HEK293 (cell line): Measurements from ENCODE around the gene SNX21.

Experiments used
- CTCF ChIA-PET: fragments of 350-600 bp; formaldehyde crosslinking; extraction: SDS; loops from one replicate; lab custom pipeline; 2021; ENCODE audit warnings: antibody characterized with exemption; lab: Yijun Ruan, JAX
- POLR2A ChIA-PET: fragments of 300-600 bp; formaldehyde crosslinking; extraction: SDS; loops from one replicate; lab custom pipeline; 2020; ENCODE audit warnings: antibody characterized with exemption, inconsistent platforms; lab: Yijun Ruan, JAX
- H3K27ac ChIP-seq: fragments of 200-500 bp; sonication (Bioruptor generic); 2 replicates; pipeline ENCODE4 v1.5.1; 2014; ENCODE audit warnings: low read depth, low read length, control low read depth, inconsistent platforms; ENCODE audit errors: extremely low read depth
- H3K36me3 ChIP-seq, 2 experiments: fragments of 200-500 bp in 1 of 2; sonication (Bioruptor generic) in 1 of 2; 1 replicate in 1 of 2; 2 replicates in 1 of 2; pipeline ENCODE4 v1.5.1; 2014 to 2017; ENCODE audit warnings: inconsistent platforms in 2 of 2, low read length in 2 of 2; ENCODE audit not compliant: control insufficient read depth in 2 of 2, insufficient read depth in 1 of 2
- H3K4me1 ChIP-seq: fragments of 200-500 bp; sonication (Bioruptor generic); 2 replicates; pipeline ENCODE4 v1.5.1; 2014; ENCODE audit warnings: mild to moderate bottlenecking, low read length, inconsistent platforms; ENCODE audit not compliant: control insufficient read depth, insufficient read depth
- H3K4me3 ChIP-seq: 2 replicates; pipeline ENCODE4 v1.5.1; 2011; ENCODE audit warnings: low read depth, mild to moderate bottlenecking, control low read depth, low read length, moderate library complexity
- H3K9me3 ChIP-seq: fragments of 200-500 bp; sonication (Bioruptor generic); 2 replicates; pipeline ENCODE4 v1.5.1; 2014; ENCODE audit warnings: low read depth, low read length, inconsistent platforms; ENCODE audit not compliant: control insufficient read depth, insufficient read depth
- EGR2 ChIP-seq: fragments of 450-650 bp; formaldehyde crosslinking; IDR thresholded peaks from 2 replicates; pipeline ENCODE4 v1.5.1; 2016; ENCODE audit warnings: low read depth, missing biosample characterization, missing genetic modification characterization
- GLIS1 ChIP-seq: fragments of 450-650 bp; formaldehyde crosslinking; IDR thresholded peaks from 2 replicates; pipeline ENCODE4 v1.5.1; 2016; ENCODE audit warnings: missing biosample characterization, missing genetic modification characterization
- IKZF3 ChIP-seq: fragments of 450-650 bp; IDR thresholded peaks from 2 replicates; pipeline ENCODE4 v1.5.0; 2018; ENCODE audit warnings: missing biosample characterization, mild to moderate bottlenecking, missing genetic modification characterization, moderate library complexity
- INSM2 ChIP-seq: fragments of 450-650 bp; formaldehyde crosslinking; IDR thresholded peaks from 2 replicates; pipeline ENCODE4 v1.5.1; 2016; ENCODE audit warnings: missing biosample characterization, missing genetic modification characterization
- OVOL3 ChIP-seq: fragments of 450-650 bp; formaldehyde crosslinking; IDR thresholded peaks from 2 replicates; pipeline ENCODE4 v1.5.1; 2016; ENCODE audit warnings: missing biosample characterization, missing genetic modification characterization
- PRDM10 ChIP-seq: fragments of 450-650 bp; formaldehyde crosslinking; IDR thresholded peaks from 2 replicates; pipeline ENCODE4 v1.5.1; 2016; ENCODE audit warnings: missing biosample characterization, missing genetic modification characterization
- RBAK ChIP-seq: fragments of 450-650 bp; formaldehyde crosslinking; IDR thresholded peaks from 2 replicates; pipeline ENCODE4 v1.5.1; 2016; ENCODE audit warnings: missing biosample characterization, missing genetic modification characterization
- TCF7L2 ChIP-seq: IDR thresholded peaks from 2 replicates; pipeline ENCODE4 v1.6.1; 2011; ENCODE audit warnings: low read depth, mild to moderate bottlenecking, inconsistent platforms, low read length, moderate library complexity, borderline replicate concordance
- ZBTB44 ChIP-seq: fragments of 450-650 bp; IDR thresholded peaks from 2 replicates; pipeline ENCODE4 v1.5.1; 2018; ENCODE audit warnings: missing biosample characterization, mild to moderate bottlenecking, missing genetic modification characterization
- ZBTB49 ChIP-seq: fragments of 450-650 bp; formaldehyde crosslinking; IDR thresholded peaks from 2 replicates; pipeline ENCODE4 v1.5.1; 2016; ENCODE audit warnings: missing biosample characterization, missing genetic modification characterization, low read depth
- ZFHX2 ChIP-seq: fragments of 450-650 bp; formaldehyde crosslinking; conservative IDR thresholded peaks from 2 replicates; pipeline ENCODE4 v1.5.1; 2016; ENCODE audit warnings: missing biosample characterization, missing genetic modification characterization
- ZFP69B ChIP-seq: fragments of 450-650 bp; formaldehyde crosslinking; IDR thresholded peaks from 2 replicates; pipeline ENCODE4 v1.5.1; 2016; ENCODE audit warnings: missing biosample characterization, missing genetic modification characterization
- ZNF133 ChIP-seq: fragments of 450-650 bp; formaldehyde crosslinking; IDR thresholded peaks from 2 replicates; pipeline ENCODE4 v1.5.1; 2016; ENCODE audit warnings: missing biosample characterization, missing genetic modification characterization
- ZNF157 ChIP-seq: fragments of 450-650 bp; formaldehyde crosslinking; IDR thresholded peaks from 2 replicates; pipeline ENCODE4 v1.5.1; 2016; ENCODE audit warnings: missing biosample characterization, missing genetic modification characterization
- ZNF248 ChIP-seq: fragments of 450-650 bp; formaldehyde crosslinking; IDR thresholded peaks from 2 replicates; pipeline ENCODE4 v1.5.1; 2017; ENCODE audit warnings: missing biosample characterization, missing genetic modification characterization
- ZNF514 ChIP-seq: fragments of 450-650 bp; formaldehyde crosslinking; IDR thresholded peaks from 2 replicates; pipeline ENCODE4 v1.5.1; 2016; ENCODE audit warnings: missing biosample characterization, missing genetic modification characterization
- ZNF530 ChIP-seq: fragments of 450-650 bp; formaldehyde crosslinking; IDR thresholded peaks from 2 replicates; pipeline ENCODE4 v1.5.1; 2016; ENCODE audit warnings: low read depth, missing biosample characterization, missing genetic modification characterization
- ZNF585B ChIP-seq: fragments of 450-650 bp; formaldehyde crosslinking; IDR thresholded peaks from 2 replicates; pipeline ENCODE4 v1.5.1; 2016; ENCODE audit warnings: missing biosample characterization, missing genetic modification characterization
- ZNF626 ChIP-seq: fragments of 450-650 bp; sonication (Bioruptor Pico); formaldehyde crosslinking; IDR thresholded peaks from 2 replicates; pipeline ENCODE4 v1.5.1; 2018; ENCODE audit warnings: missing biosample characterization, missing genetic modification characterization, inconsistent platforms
- ZNF629 ChIP-seq: fragments of 450-650 bp; formaldehyde crosslinking; IDR thresholded peaks from 2 replicates; pipeline ENCODE4 v1.5.1; 2017; ENCODE audit warnings: missing biosample characterization, missing genetic modification characterization
- ZNF768 ChIP-seq: fragments of 450-650 bp; formaldehyde crosslinking; IDR thresholded peaks from 2 replicates; pipeline ENCODE4 v1.5.1; 2018; ENCODE audit warnings: missing biosample characterization, mild to moderate bottlenecking, missing genetic modification characterization
- ZNF791 ChIP-seq: fragments of 450-650 bp; formaldehyde crosslinking; IDR thresholded peaks from 2 replicates; pipeline ENCODE4 v1.5.1; 2016; ENCODE audit warnings: missing biosample characterization, missing genetic modification characterization
- ZSCAN16 ChIP-seq: fragments of 450-650 bp; formaldehyde crosslinking; IDR thresholded peaks from 2 replicates; pipeline ENCODE4 v1.5.1; 2016; ENCODE audit warnings: missing biosample characterization, missing genetic modification characterization

The SNX21 gene

GRCh38 chr20:45867136-45867818 is 33.7 kb downstream of the SNX21 start:
- Histone ChIP-seq H3K4me3 (no peak overlapping the region), H3K27ac (no peak overlapping the region), H3K4me1 (no peaks in the 10 kb centered on the region), H3K9me3 (no peaks in the 10 kb centered on the region), H3K36me3 (peaks cover 0 to under 1% of the 10 kb centered on the region in 2 experiments; a peak in 2 of 3 replicates)
- no peak for TF ChIP-seq ZSCAN16 (tag by site-specific recombination)
- no peak for TF ChIP-seq ZNF133 (tag by site-specific recombination)
- no peak for TF ChIP-seq ZNF791
- no peak for TF ChIP-seq ZNF530 (tag by site-specific recombination)
- no peak for TF ChIP-seq INSM2 (tag by site-specific recombination)
- no peak for TF ChIP-seq ZNF629 (tag by site-specific recombination)
- TF ChIP-seq EGR2 (tag by site-specific recombination): no peak
- TF ChIP-seq TCF7L2: no peak
- POLR2A ChIA-PET: no interaction called here
- CTCF ChIA-PET: interaction anchor here (0.6 to 0.7 kb wide), 2 partner anchors 18 to 92 kb away, joined by 3 to 4 read pairs; no protein-coding TSS in a partner anchor

GRCh38 chr20:45867819-45868176 is 34.2 kb downstream of the SNX21 start:
- H3K36me3 ChIP-seq: peaks cover 0 to 5% of the 10 kb centered on the region in 2 experiments; a peak in 2 of 3 replicates
- H3K9me3 ChIP-seq: no peaks in the 10 kb centered on the region
- no peak for TF ChIP-seq ZBTB49
- no peak for TF ChIP-seq ZNF514 (tag by site-specific recombination)
- TF ChIP-seq ZNF585B (tag by site-specific recombination): no peak
- no peak for TF ChIP-seq ZSCAN16 (tag by site-specific recombination)
- no peak for TF ChIP-seq ZNF626 (tag by site-specific recombination)
- no peak for TF ChIP-seq OVOL3
- TF ChIP-seq ZNF248 (tag by site-specific recombination): no peak
- POLR2A ChIA-PET: no interaction called here
- no peaks in the 10 kb centered on the region for H3K4me1 ChIP-seq
- no peak overlapping the region for H3K4me3 ChIP-seq
- CTCF ChIA-PET: interaction anchor here (0.6 kb wide), 2 partner anchors 18 to 818 kb away, joined by 3 read pairs; no protein-coding TSS in a partner anchor
- H3K27ac ChIP-seq: no peak overlapping the region

GRCh38 chr20:45872626-45873025 is 39.0 kb downstream of the SNX21 start:
- ChIA-PET CTCF (no interaction called here), POLR2A (interaction anchor here (1.8 kb wide), 1 partner anchor 8 kb away, joined by 6 read pairs; the partner anchor contains the start of gene ZSWIM1)
- H3K9me3 ChIP-seq: no peaks in the 10 kb centered on the region
- H3K4me3 ChIP-seq: no peak overlapping the region
- no peaks in the 10 kb centered on the region for H3K4me1 ChIP-seq
- no peak overlapping the region for H3K27ac ChIP-seq
- peaks cover 0 to 17% of the 10 kb centered on the region in 2 experiments; a peak in 2 of 3 replicates for H3K36me3 ChIP-seq
- no peak for TF ChIP-seq IKZF3 (tag by site-specific recombination)
- TF ChIP-seq ZBTB44 (tag by site-specific recombination): no peak
- no peak for TF ChIP-seq OVOL3
- no peak for TF ChIP-seq RBAK
- TF ChIP-seq GLIS1 (tag by site-specific recombination): no peak
- TF ChIP-seq ZNF768 (tag by site-specific recombination): no peak
- TF ChIP-seq PRDM10 (tag by site-specific recombination): no peak
- no peak for TF ChIP-seq ZNF157 (tag by site-specific recombination)
- no peak for TF ChIP-seq ZFP69B (tag by site-specific recombination)
- TF ChIP-seq ZFHX2: no peak
